Heart left ventricle (tissue), 16 donors: ENCODE data around the gene SIN3A. TPM values are rescaled to one million over a fixed set of nuclear protein-coding genes. Genes with fewer than 3 reads are reported as not detected.
"Not testable (repeated sequence)": the region's sequence is repeated elsewhere in the genome, so short reads cannot be mapped to it uniquely, and the experiment has no call there.

ENCODE experiments used
- ATAC-seq, 4 donors: fragments of 200-7000 bp; cut with Tn5 transposase; one replicate each; pipeline ENCODE4 v1.9.1; 2020 to 2022; ENCODE audit warnings: moderate library complexity in 4 of 4, mild to moderate bottlenecking in 3 of 4, moderate number of reproducible peaks in 1 of 4
- DNase-seq, 5 donors: peaks; one replicate each; pipeline ENCODE4 v3.0.0-alpha.2; 2020
- H3K27ac ChIP-seq, 12 donors: fragments of 200-600 bp; sonication (generic) in 4 of 12; one replicate each; pipeline versions ENCODE4 v1.5.0 to v1.8.0; 2016 to 2022; ENCODE audit warnings: mild to moderate bottlenecking in 2 of 12
- H3K27me3 ChIP-seq, 9 donors: fragments of 200-600 bp; sonication (generic) in 2 of 9; one replicate each; pipeline versions ENCODE4 v1.5.1 to v1.8.0; 2016 to 2022; ENCODE audit warnings: mild to moderate bottlenecking in 3 of 9
- H3K36me3 ChIP-seq, 9 donors: fragments of 200-600 bp; sonication (generic) in 2 of 9; one replicate each; pipeline versions ENCODE4 v1.5.0 to v1.8.0; 2018 to 2022; ENCODE audit warnings: mild to moderate bottlenecking in 2 of 9
- H3K4me1 ChIP-seq, 12 donors: fragments of 200-600 bp; sonication (generic) in 4 of 12; one replicate each; pipeline versions ENCODE4 v1.5.0 to v1.8.0; 2016 to 2022; ENCODE audit warnings: mild to moderate bottlenecking in 3 of 12
- H3K4me3 ChIP-seq, 12 donors: fragments of 200-600 bp; sonication (generic) in 4 of 12; one replicate each; pipeline versions ENCODE4 v1.5.0 to v1.8.0; 2017 to 2022; ENCODE audit warnings: mild to moderate bottlenecking in 9 of 12, moderate library complexity in 4 of 12
- H3K9me3 ChIP-seq, 12 donors: fragments of 200-600 bp; sonication (generic) in 4 of 12; one replicate each; pipeline versions ENCODE4 v1.5.0 to v1.8.0; 2016 to 2022; ENCODE audit warnings: mild to moderate bottlenecking in 1 of 12
- POLR2A ChIP-seq, 2 donors: fragments of 450-650 bp; IDR thresholded peaks; one replicate each; pipeline ENCODE4 v1.6.1; 2017; ENCODE audit warnings: antibody characterized with exemption in 2 of 2, mild to moderate bottlenecking in 2 of 2, moderate library complexity in 2 of 2
- WGBS, 4 donors: extraction: QIAGEN DNeasy Blood & Tissue Kit in 2 of 4; methylation state at CpG; one replicate each; pipeline versions ENCODE4 v1.1.5 to v1.1.7; 2013 to 2018; 5-methylcytosine and 5-hydroxymethylcytosine counted together
- intact Hi-C, 10 donors: fragments of 100-400 bp; cut with DNase I; formaldehyde crosslinking; loops; one replicate each; pipeline versions ENCODE4 v1.11.1 to v1.14.2; 2022
- polyA plus RNA-seq, 2 donors: library from polyadenylated mRNA; stranded (reverse); fragments of 200-250 nt; gene quantifications; one replicate each; pipeline ENCODE4 v1.2.3, GENCODE V29; 2013
- total RNA-seq, 9 donors: library from RNA; depleted of rRNA in 2 of 9; stranded (reverse); fragments of >200 nt in 2 of 9; fragmentation: NEBNext Ultra II Directional in 3 of 9; extraction: Animal tissue kit (Norgen Biotek cat#: 25700) in 3 of 9; gene quantifications; one replicate each; pipeline versions ENCODE4 v1.1.0 to v1.2.4, GENCODE V29; 2016 to 2023
- TF ChIP-seq, protein P1 (sequence below), 12 donors: fragments of 200-600 bp; sonication (generic) in 4 of 12; IDR thresholded peaks; one replicate each; pipeline versions ENCODE4 v1.5.0 to v1.8.0; 2018 to 2022; ENCODE audit warnings: antibody characterized with exemption in 12 of 12, mild to moderate bottlenecking in 5 of 12
- donor health status: ischemic (EF 13 %, LVEDD 7.1; RV severe dilation, severe dysfunction).
- donor health status: healthy with polysubstance abuse.
- donor health status: DM: no; HTN: yes; CAD: no.
- donor health status: DM: no; HTN: no; CAD: no.
- donor health status: ischemic (EF 25% LVEDD 6.9; RV normal size, moderate dysfunction).
- donor health status: ischemic (EF 25% LVEDD 5.7; RV mildly dilated, moderate dysfunction).
- donor health status: healthy.
- donor health status: DM: yes; HTN: yes; CAD: no.
- donor health status: ischemic (EF 35%, LVEDD 5.7; RV mildly dilated, moderate dysfunction).
- donor health status: nonischemic (EF 11% LVEDD 7.7; RV severe dilation, severe dysfunction).
- donor health status: DM: yes; HTN: yes; CAD: no.
- donor health status: PGD.
- donor health status: ischemic (EF 29% LVEDD 5.4; RV normal size, mild dysfunction).
- donor health status: nonischemic (EF 23%, LVEDD 6.1; RV moderate dilation, normal function).

The SIN3A gene
- total and polyA plus RNA-seq, 11 donors = 5.6 to 43.5 (median 31.3) TPM

DNA sequence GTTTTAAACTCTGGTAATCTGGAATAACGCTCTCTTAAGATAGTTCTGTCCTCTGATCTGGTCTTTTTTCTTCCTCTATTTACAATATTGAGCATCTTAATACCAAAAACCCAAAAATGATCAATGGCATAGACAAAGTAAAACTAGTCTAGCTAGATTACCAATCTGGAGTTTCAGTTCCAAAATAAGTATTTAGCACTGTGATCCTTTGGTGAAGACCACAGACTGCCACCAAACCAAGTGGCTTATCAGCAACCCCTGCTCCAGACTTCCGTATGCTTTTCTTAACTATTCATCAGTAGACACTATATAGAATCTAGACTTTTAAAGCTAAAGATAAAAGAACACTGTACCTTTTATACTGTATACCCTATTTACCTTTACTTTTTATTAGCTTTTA is 47.6 kb downstream of the SIN3A start:
- no peaks in the 10 kb centered on the region for H3K9me3 ChIP-seq
- no peak for DNase-seq
- H3K36me3 ChIP-seq = peaks cover 2 to 100% (median 100%) of the 10 kb centered on the region in 9 donors
- no peaks in the 10 kb centered on the region for H3K4me1 ChIP-seq
- no peaks in the 10 kb centered on the region for H3K27me3 ChIP-seq
- no peak for TF ChIP-seq POLR2A (IDR thresholded peaks at IDR 0.05)
- TF ChIP-seq, protein P1, sequence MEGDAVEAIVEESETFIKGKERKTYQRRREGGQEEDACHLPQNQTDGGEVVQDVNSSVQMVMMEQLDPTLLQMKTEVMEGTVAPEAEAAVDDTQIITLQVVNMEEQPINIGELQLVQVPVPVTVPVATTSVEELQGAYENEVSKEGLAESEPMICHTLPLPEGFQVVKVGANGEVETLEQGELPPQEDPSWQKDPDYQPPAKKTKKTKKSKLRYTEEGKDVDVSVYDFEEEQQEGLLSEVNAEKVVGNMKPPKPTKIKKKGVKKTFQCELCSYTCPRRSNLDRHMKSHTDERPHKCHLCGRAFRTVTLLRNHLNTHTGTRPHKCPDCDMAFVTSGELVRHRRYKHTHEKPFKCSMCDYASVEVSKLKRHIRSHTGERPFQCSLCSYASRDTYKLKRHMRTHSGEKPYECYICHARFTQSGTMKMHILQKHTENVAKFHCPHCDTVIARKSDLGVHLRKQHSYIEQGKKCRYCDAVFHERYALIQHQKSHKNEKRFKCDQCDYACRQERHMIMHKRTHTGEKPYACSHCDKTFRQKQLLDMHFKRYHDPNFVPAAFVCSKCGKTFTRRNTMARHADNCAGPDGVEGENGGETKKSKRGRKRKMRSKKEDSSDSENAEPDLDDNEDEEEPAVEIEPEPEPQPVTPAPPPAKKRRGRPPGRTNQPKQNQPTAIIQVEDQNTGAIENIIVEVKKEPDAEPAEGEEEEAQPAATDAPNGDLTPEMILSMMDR (IDR thresholded peaks at IDR 0.05) = no peak
- H3K27ac ChIP-seq = no peak overlapping the region
- 89 to 98% (median 94%) methylated on average over 2 of the region's 2 CpGs for WGBS, 4 donors
- intact Hi-C loops = no loop called here
- no peak overlapping the region for H3K4me3 ChIP-seq
- ATAC-seq = no peak

DNA sequence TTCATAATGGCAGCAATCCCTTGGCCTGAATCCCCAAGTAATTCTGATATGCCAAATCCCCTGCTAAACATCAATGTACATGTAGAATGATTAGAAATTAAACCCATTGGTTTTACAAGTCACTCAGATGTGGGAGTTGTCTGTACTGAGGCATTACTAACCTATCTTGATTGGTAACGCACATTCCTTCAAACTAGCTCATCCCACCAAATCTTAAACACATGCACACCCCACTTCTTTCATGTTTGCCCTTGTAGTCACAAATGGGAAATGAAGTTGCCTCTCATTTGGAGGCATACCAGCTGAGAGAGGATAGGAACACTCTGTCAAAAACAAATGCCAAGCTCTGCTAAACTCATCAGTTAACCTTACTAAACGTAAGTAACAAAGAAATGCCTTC is 54.0 kb downstream of the SIN3A start:
- H3K27ac ChIP-seq = no peak overlapping the region
- no peak for TF ChIP-seq POLR2A (IDR thresholded peaks at IDR 0.05)
- TF ChIP-seq, protein P1 (IDR thresholded peaks at IDR 0.05) = no peak
- no peaks in the 10 kb centered on the region for H3K4me1 ChIP-seq
- 69 to 86% (median 76%) methylated on average over 2 of the region's 2 CpGs for WGBS, 4 donors
- intact Hi-C loops = loop anchor here in 1 of 10 donors (10.0 kb wide), 1 partner anchor 197 kb away; no protein-coding TSS in a partner anchor
- H3K9me3 ChIP-seq = no peaks in the 10 kb centered on the region
- ATAC-seq (no peak), DNase-seq (no peak)
- H3K27me3 ChIP-seq = no peaks in the 10 kb centered on the region
- H3K36me3 ChIP-seq = peaks cover 0 to 100% (median 90%) of the 10 kb centered on the region in 9 donors
- no peak overlapping the region for H3K4me3 ChIP-seq

DNA sequence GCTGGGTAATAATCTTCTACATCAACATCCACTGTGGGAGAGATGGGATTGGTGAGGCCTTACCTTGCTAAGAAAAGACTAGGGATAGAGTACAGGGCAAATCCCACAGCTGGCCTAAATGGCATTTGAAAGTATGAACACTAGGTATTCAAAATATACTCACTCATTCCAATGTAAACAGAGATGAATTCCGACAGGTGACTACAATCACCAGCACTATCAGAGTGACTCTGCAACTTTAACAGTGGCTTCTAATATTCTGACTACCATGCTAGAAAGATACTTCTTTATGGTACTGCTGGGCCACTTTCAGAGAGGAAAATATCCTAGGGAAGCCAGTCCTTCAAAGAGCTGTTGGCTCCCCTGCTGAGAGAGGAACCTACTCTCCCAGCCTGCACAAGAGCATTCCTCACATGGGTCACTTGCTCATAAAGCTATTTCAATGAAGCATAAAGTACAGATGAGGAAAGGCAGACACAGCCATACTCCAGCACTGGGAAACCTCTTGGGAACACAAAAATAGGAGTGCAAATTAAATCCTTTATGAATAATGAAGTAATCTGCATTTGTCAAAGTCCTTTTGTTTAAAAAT is 61.6 kb downstream of the SIN3A start:
- intact Hi-C loops = loop anchor here in 1 of 10 donors (10.0 kb wide), 1 partner anchor 205 kb away; no protein-coding TSS in a partner anchor
- Histone ChIP-seq H3K36me3 (peaks cover 0 to 100% (median 97%) of the 10 kb centered on the region in 9 donors), H3K4me3 (no peak overlapping the region), H3K27me3 (no peaks in the 10 kb centered on the region), H3K9me3 (no peaks in the 10 kb centered on the region), H3K4me1 (peaks cover 0 to 8% (median 0%) of the 10 kb centered on the region in 12 donors), H3K27ac (no peak overlapping the region)
- TF ChIP-seq POLR2A (IDR thresholded peaks at IDR 0.05) = no peak
- TF ChIP-seq, protein P1 (IDR thresholded peaks at IDR 0.05) = no peak
- ATAC-seq (peak in 1 of 4 donors; percentile 34), DNase-seq (no peak)
- WGBS, 4 donors = 89 to 100% (median 97%) methylated on average over 1 of the region's 1 CpG

DNA sequence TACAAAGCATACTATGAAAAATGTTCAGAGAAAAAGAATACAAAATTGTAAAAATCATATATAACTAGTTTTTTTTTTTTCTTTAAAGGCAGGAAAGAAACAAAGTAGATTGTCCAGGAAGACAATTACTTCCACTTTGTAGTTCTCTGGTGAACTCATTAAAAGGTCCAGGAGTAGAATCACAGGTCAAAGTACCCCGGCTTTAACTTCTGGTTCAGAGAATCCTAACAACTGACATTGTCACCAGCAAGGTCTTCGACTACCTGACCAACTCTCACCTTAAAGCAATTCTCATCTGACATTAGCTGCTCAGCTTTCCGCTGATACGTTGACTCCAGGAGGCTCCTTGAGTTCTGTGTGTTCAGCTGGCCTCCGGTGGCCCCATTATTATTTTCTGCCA is 67.5 kb downstream of the SIN3A start:
- DNase-seq, H3K27ac ChIP-seq, H3K4me1 ChIP-seq, H3K27me3 ChIP-seq, intact Hi-C loops, H3K4me3 ChIP-seq, ATAC-seq, H3K9me3 ChIP-seq: not testable (repeated sequence)
- H3K36me3 ChIP-seq = peaks cover 3 to 100% (median 97%) of the 10 kb centered on the region in 9 donors
- 91 to 94% (median 93%) methylated on average over 5 of the region's 5 CpGs for WGBS, 4 donors

DNA sequence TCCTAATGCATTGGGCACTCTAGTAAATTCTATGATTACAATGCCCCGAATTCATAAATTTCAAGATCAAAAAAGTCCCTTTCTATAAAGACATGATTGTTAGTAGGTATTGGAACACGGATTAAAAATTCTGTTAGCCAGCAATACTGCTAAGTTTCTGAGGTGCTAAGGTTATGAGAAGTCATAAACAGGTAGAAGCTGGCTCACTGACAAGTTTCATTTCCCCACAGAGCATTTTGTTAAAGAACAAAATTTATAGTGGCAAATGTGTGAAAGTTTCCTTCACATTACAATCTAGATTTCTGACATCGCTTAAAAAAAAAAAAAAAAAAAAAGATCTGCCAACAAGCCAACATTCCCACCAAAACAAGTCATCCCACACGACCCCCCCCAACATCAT is 70.7 kb downstream of the SIN3A start:
- ATAC-seq = no peak
- no peak for DNase-seq
- no peaks in the 10 kb centered on the region for H3K9me3 ChIP-seq
- 86 to 91% (median 88%) methylated on average over 4 of the region's 4 CpGs for WGBS, 4 donors
- no peak overlapping the region for H3K4me3 ChIP-seq
- no peak overlapping the region for H3K27ac ChIP-seq
- intact Hi-C loops = no loop called here
- TF ChIP-seq POLR2A (IDR thresholded peaks at IDR 0.05) = no peak
- TF ChIP-seq, protein P1 (IDR thresholded peaks at IDR 0.05) = no peak
- peaks cover 3 to 100% (median 99%) of the 10 kb centered on the region in 9 donors for H3K36me3 ChIP-seq
- peaks cover 0 to 7% (median 0%) of the 10 kb centered on the region in 12 donors for H3K4me1 ChIP-seq
- no peaks in the 10 kb centered on the region for H3K27me3 ChIP-seq
